ENCODE results near the gene MAD1L1. TPM values are rescaled to one million over a fixed set of nuclear protein-coding genes. Genes with fewer than 3 reads are reported as not detected.

MAD1L1 gene
- total RNA-seq, 1 donor from 2014 or later, result 59.6 TPM

- no peak for TF ChIP-seq CTCF (IDR thresholded peaks at IDR 0.05)
- no peaks in the 10 kb centered on the region for H3K4me1 ChIP-seq
- H3K4me3 ChIP-seq, result no peak overlapping the region
- no peak overlapping the region for H3K27ac ChIP-seq
- H3K27me3 ChIP-seq, result no peaks in the 10 kb centered on the region
- DNase-seq (ENCODE audit: low spot score in 2 of 2), result no peak
- intact Hi-C loops (cut with DNase I), result no loop called here
- no peaks in the 10 kb centered on the region for H3K9me3 ChIP-seq
- H3K36me3 ChIP-seq, result peaks cover 0 to 5% of the 10 kb centered on the region in 2 donors
These were observed 145.0 kb downstream of the MAD1L1 start for GRCh38 chr7:2087744-2088143.

- no peak for TF ChIP-seq CTCF (IDR thresholded peaks at IDR 0.05)
- Histone ChIP-seq H3K27ac (no peak overlapping the region), H3K4me1 (no peaks in the 10 kb centered on the region), H3K4me3 (no peak overlapping the region), H3K27me3 (no peaks in the 10 kb centered on the region), H3K36me3 (peaks cover 0 to 5% of the 10 kb centered on the region in 2 donors), H3K9me3 (no peaks in the 10 kb centered on the region)
- DNase-seq (ENCODE audit: low spot score in 2 of 2), result no peak
- intact Hi-C loops (cut with DNase I), result no loop called here
These were observed 146.5 kb downstream of the MAD1L1 start for GRCh38 chr7:2086229-2086628.

GRCh38 chr7:2085804-2086203, 146.9 kb downstream of the MAD1L1 start:
- no peak for DNase-seq (ENCODE audit: low spot score in 2 of 2)
- Histone ChIP-seq H3K27ac (no peak overlapping the region), H3K4me3 (no peak overlapping the region), H3K4me1 (no peaks in the 10 kb centered on the region), H3K36me3 (peaks cover 0 to 5% of the 10 kb centered on the region in 2 donors), H3K9me3 (no peaks in the 10 kb centered on the region), H3K27me3 (no peaks in the 10 kb centered on the region)
- no peak for TF ChIP-seq CTCF (IDR thresholded peaks at IDR 0.05)
- intact Hi-C loops (cut with DNase I), result no loop called here

- intact Hi-C loops (cut with DNase I), result no loop called here
- peaks cover 0 to 5% of the 10 kb centered on the region in 2 donors for H3K36me3 ChIP-seq
- no peak overlapping the region for H3K4me3 ChIP-seq
- no peaks in the 10 kb centered on the region for H3K27me3 ChIP-seq
- no peak for TF ChIP-seq CTCF (IDR thresholded peaks at IDR 0.05)
- no peaks in the 10 kb centered on the region for H3K9me3 ChIP-seq
- DNase-seq (ENCODE audit: low spot score in 2 of 2), result no peak
- no peaks in the 10 kb centered on the region for H3K4me1 ChIP-seq
- H3K27ac ChIP-seq, result no peak overlapping the region
These were observed 147.8 kb downstream of the MAD1L1 start for GRCh38 chr7:2084781-2085505.

- Histone ChIP-seq H3K27ac (no peak overlapping the region), H3K27me3 (no peaks in the 10 kb centered on the region), H3K4me1 (no peaks in the 10 kb centered on the region), H3K4me3 (no peak overlapping the region), H3K9me3 (no peaks in the 10 kb centered on the region), H3K36me3 (peaks cover 0 to 5% of the 10 kb centered on the region in 2 donors)
- TF ChIP-seq CTCF (IDR thresholded peaks at IDR 0.05), result no peak
- no peak for DNase-seq (ENCODE audit: low spot score in 2 of 2)
- intact Hi-C loops (cut with DNase I), result no loop called here
These were observed 148.4 kb downstream of the MAD1L1 start for GRCh38 chr7:2084331-2084730.

All from ascending aorta (tissue), 2 donors.